Measurements from ENCODE around the gene C1QC.

The C1QC gene

GRCh38 chr1:22636927-22637326, 6.5 kb upstream of the C1QC start:
- no peaks in the 10 kb centered on the region for H4K20me1 ChIP-seq (ENCODE audit: insufficient read depth)
- peaks cover 28% of the 10 kb centered on the region; the same call in 1 of the 2 replicates for H3K27me3 ChIP-seq (ENCODE audit: insufficient read depth, low read depth)
- H2AFZ ChIP-seq (ENCODE audit: low read depth), result no peak overlapping the region
- H3K9ac ChIP-seq, result no peak overlapping the region
- H3K36me3 ChIP-seq (ENCODE audit: insufficient read depth), result no peaks in the 10 kb centered on the region
- TF ChIP-seq, protein P1, sequence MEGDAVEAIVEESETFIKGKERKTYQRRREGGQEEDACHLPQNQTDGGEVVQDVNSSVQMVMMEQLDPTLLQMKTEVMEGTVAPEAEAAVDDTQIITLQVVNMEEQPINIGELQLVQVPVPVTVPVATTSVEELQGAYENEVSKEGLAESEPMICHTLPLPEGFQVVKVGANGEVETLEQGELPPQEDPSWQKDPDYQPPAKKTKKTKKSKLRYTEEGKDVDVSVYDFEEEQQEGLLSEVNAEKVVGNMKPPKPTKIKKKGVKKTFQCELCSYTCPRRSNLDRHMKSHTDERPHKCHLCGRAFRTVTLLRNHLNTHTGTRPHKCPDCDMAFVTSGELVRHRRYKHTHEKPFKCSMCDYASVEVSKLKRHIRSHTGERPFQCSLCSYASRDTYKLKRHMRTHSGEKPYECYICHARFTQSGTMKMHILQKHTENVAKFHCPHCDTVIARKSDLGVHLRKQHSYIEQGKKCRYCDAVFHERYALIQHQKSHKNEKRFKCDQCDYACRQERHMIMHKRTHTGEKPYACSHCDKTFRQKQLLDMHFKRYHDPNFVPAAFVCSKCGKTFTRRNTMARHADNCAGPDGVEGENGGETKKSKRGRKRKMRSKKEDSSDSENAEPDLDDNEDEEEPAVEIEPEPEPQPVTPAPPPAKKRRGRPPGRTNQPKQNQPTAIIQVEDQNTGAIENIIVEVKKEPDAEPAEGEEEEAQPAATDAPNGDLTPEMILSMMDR (conservative IDR thresholded peaks at IDR 0.05; ENCODE audit: low read depth, low read length), result no peak
- H3K4me3 ChIP-seq (IDR thresholded peaks at IDR 0.05; ENCODE audit: insufficient read depth, low read depth, low read length), result no peak overlapping the region
- no peaks in the 10 kb centered on the region for H3K4me1 ChIP-seq (ENCODE audit: low read depth, poor library complexity, severe bottlenecking)
- no peak overlapping the region for H3K27ac ChIP-seq
- H3K79me2 ChIP-seq (ENCODE audit: insufficient read depth, low read depth), result no peaks in the 10 kb centered on the region
- no peak overlapping the region for H3K4me2 ChIP-seq

DNA sequence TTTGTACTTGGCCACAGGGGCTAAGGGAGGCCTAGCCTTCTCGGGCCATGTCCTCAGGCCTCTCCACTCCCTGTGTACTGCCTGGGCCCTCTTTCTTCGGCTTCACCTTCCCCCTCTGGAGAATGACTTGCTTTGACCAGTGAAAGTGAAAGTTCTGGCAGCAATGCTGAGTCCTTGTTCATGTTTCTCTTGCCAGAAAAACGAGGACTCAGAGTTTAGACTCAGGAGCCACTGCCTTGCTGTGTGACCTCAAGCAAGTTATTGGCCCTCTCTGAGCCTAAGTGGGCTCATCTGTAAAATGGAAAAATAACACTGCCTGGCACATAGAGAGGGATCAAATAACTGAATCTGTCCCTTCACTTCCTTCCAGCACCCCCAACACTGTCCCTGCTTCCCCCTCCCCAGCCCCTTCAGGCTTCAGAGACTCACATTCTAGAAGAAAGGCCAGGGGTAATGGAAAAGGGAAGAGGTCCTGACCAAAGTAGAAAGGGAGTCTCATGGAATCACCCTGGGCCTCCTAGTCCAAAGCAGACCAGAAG, 5.5 kb upstream of the C1QC start:
- Histone ChIP-seq H3K27me3 (ENCODE audit: insufficient read depth, low read depth) (peaks cover 22% of the 10 kb centered on the region; the same call in 1 of the 2 replicates), H3K4me1 (ENCODE audit: low read depth, poor library complexity, severe bottlenecking) (no peaks in the 10 kb centered on the region), H3K4me2 (no peak overlapping the region), H3K27ac (no peak overlapping the region), H3K36me3 (ENCODE audit: insufficient read depth) (no peaks in the 10 kb centered on the region), H3K79me2 (ENCODE audit: insufficient read depth, low read depth) (no peaks in the 10 kb centered on the region), H3K9ac (no peak overlapping the region), H3K4me3 (IDR thresholded peaks at IDR 0.05; ENCODE audit: insufficient read depth, low read depth, low read length) (no peak overlapping the region), H2AFZ (ENCODE audit: low read depth) (no peak overlapping the region), H4K20me1 (ENCODE audit: insufficient read depth) (no peaks in the 10 kb centered on the region)
- TF ChIP-seq, protein P1 (conservative IDR thresholded peaks at IDR 0.05; ENCODE audit: low read depth, low read length), result no peak

- H3K9ac ChIP-seq, result no peak overlapping the region
- no peaks in the 10 kb centered on the region for H3K79me2 ChIP-seq (ENCODE audit: insufficient read depth, low read depth)
- H3K4me3 ChIP-seq (IDR thresholded peaks at IDR 0.05; ENCODE audit: insufficient read depth, low read depth, low read length), result no peak overlapping the region
- TF ChIP-seq, protein P1 (conservative IDR thresholded peaks at IDR 0.05; ENCODE audit: low read depth, low read length), result no peak
- H3K27me3 ChIP-seq (ENCODE audit: insufficient read depth, low read depth), result peaks cover 20% of the 10 kb centered on the region
- no peak overlapping the region for H3K4me2 ChIP-seq
- H3K4me1 ChIP-seq (ENCODE audit: low read depth, poor library complexity, severe bottlenecking), result no peaks in the 10 kb centered on the region
- H3K36me3 ChIP-seq (ENCODE audit: insufficient read depth), result no peaks in the 10 kb centered on the region
- H2AFZ ChIP-seq (ENCODE audit: low read depth), result no peak overlapping the region
- no peak overlapping the region for H3K27ac ChIP-seq
- no peaks in the 10 kb centered on the region for H4K20me1 ChIP-seq (ENCODE audit: insufficient read depth)
Measured at GRCh38 chr1:22638476-22639234, 4.8 kb upstream of the C1QC start.

DNA sequence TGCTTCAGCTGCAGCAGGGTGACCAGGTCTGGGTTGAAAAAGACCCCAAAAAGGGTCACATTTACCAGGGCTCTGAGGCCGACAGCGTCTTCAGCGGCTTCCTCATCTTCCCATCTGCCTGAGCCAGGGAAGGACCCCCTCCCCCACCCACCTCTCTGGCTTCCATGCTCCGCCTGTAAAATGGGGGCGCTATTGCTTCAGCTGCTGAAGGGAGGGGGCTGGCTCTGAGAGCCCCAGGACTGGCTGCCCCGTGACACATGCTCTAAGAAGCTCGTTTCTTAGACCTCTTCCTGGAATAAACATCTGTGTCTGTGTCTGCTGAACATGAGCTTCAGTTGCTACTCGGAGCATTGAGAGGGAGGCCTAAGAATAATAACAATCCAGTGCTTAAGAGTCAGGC, 4.1 kb upstream of the C1QC start:
- H3K9ac ChIP-seq, result no peak overlapping the region
- no peak overlapping the region for H3K27ac ChIP-seq
- no peak overlapping the region for H3K4me2 ChIP-seq
- H3K4me3 ChIP-seq (IDR thresholded peaks at IDR 0.05; ENCODE audit: insufficient read depth, low read depth, low read length), result no peak overlapping the region
- H3K27me3 ChIP-seq (ENCODE audit: insufficient read depth, low read depth), result peaks cover 22% of the 10 kb centered on the region
- H3K4me1 ChIP-seq (ENCODE audit: low read depth, poor library complexity, severe bottlenecking), result no peaks in the 10 kb centered on the region
- no peaks in the 10 kb centered on the region for H3K36me3 ChIP-seq (ENCODE audit: insufficient read depth)
- no peaks in the 10 kb centered on the region for H4K20me1 ChIP-seq (ENCODE audit: insufficient read depth)
- H2AFZ ChIP-seq (ENCODE audit: low read depth), result no peak overlapping the region
- TF ChIP-seq, protein P1 (conservative IDR thresholded peaks at IDR 0.05; ENCODE audit: low read depth, low read length), result no peak
- H3K79me2 ChIP-seq (ENCODE audit: insufficient read depth, low read depth), result no peaks in the 10 kb centered on the region

Data from KMS-11 (cell line).